Trophoblast cell (in vitro differentiated cells and primary cell): Measurements from ENCODE around the gene NOXA1.
A peak's percentile ranks its signal among the peaks of the same experiment; 100 is the strongest.

Experiments used
- DNase-seq, 2 donors: peaks; one replicate each; pipeline ENCODE4 v3.0.0-alpha.2; 2016
- H2AFZ ChIP-seq: 2 replicates; pipeline ENCODE4 v1.6.1; 2013; ENCODE audit warnings: low read length, moderate library complexity, mild to moderate bottlenecking; ENCODE audit not compliant: insufficient read depth, poor library complexity
- H2AK5ac ChIP-seq: 2 replicates; pipeline ENCODE4 v1.6.1; 2013; ENCODE audit warnings: mild to moderate bottlenecking, low read length
- H2BK120ac ChIP-seq: 2 replicates; pipeline ENCODE4 v1.6.1; 2013; ENCODE audit warnings: low read length, mild to moderate bottlenecking, moderate library complexity; ENCODE audit not compliant: insufficient read depth, poor library complexity
- H2BK12ac ChIP-seq: 2 replicates; pipeline ENCODE4 v1.6.1; 2013; ENCODE audit warnings: mild to moderate bottlenecking, low read length, moderate library complexity
- H2BK5ac ChIP-seq: 2 replicates; pipeline ENCODE4 v1.6.1; 2013; ENCODE audit warnings: low read length, low read depth, moderate library complexity, mild to moderate bottlenecking; ENCODE audit not compliant: poor library complexity
- H3K14ac ChIP-seq: 2 replicates; pipeline ENCODE4 v1.6.1; 2013; ENCODE audit warnings: mild to moderate bottlenecking, low read length
- H3K18ac ChIP-seq: 2 replicates; pipeline ENCODE4 v1.6.1; 2013; ENCODE audit warnings: mild to moderate bottlenecking, low read length
- H3K23ac ChIP-seq: 2 replicates; pipeline ENCODE4 v1.6.1; 2013; ENCODE audit warnings: low read length
- H3K27ac ChIP-seq: 2 replicates; pipeline ENCODE4 v1.5.1; 2013; ENCODE audit warnings: low read depth, mild to moderate bottlenecking, inconsistent platforms, low read length, moderate library complexity
- H3K27me3 ChIP-seq: 2 replicates; pipeline ENCODE4 v1.6.1; 2013; ENCODE audit warnings: inconsistent platforms, mild to moderate bottlenecking, low read length, moderate library complexity; ENCODE audit not compliant: insufficient read depth
- H3K36me3 ChIP-seq, 2 experiments: 1 replicate in 1 of 2; 2 replicates in 1 of 2; pipeline ENCODE4 v1.6.1; 2013; ENCODE audit warnings: low read length in 2 of 2, mild to moderate bottlenecking in 2 of 2, moderate library complexity in 1 of 2; ENCODE audit not compliant: insufficient read depth in 2 of 2, control insufficient read depth in 1 of 2
- H3K4ac ChIP-seq: 2 replicates; pipeline ENCODE4 v1.6.1; 2013; ENCODE audit warnings: low read depth, mild to moderate bottlenecking, low read length, moderate library complexity
- H3K4me1 ChIP-seq, 2 experiments: 1 replicate in 1 of 2; 2 replicates in 1 of 2; pipeline ENCODE4 v1.6.1; 2013; ENCODE audit warnings: low read length in 2 of 2, mild to moderate bottlenecking in 2 of 2, moderate library complexity in 1 of 2; ENCODE audit not compliant: insufficient read depth in 2 of 2, control insufficient read depth in 1 of 2
- H3K4me2 ChIP-seq: 2 replicates; pipeline ENCODE4 v1.6.1; 2013; ENCODE audit warnings: inconsistent platforms, mild to moderate bottlenecking, low read length, moderate library complexity
- H3K4me3 ChIP-seq: 2 replicates; pipeline ENCODE4 v1.5.1; 2013; ENCODE audit warnings: mild to moderate bottlenecking, low read depth, low read length, inconsistent platforms
- H3K79me1 ChIP-seq: one replicate; pipeline ENCODE4 v1.6.1; 2013; ENCODE audit warnings: low read length
- H3K79me2 ChIP-seq: 2 replicates; pipeline ENCODE4 v1.6.1; 2013; ENCODE audit warnings: low read length, mild to moderate bottlenecking; ENCODE audit not compliant: control insufficient read depth, insufficient read depth, poor library complexity
- H3K9ac ChIP-seq: 2 replicates; pipeline ENCODE4 v1.6.1; 2013; ENCODE audit warnings: mild to moderate bottlenecking, low read length
- H3K9me3 ChIP-seq: 2 replicates; pipeline ENCODE4 v1.6.1; 2013; ENCODE audit warnings: low read depth, mild to moderate bottlenecking, control low read depth, inconsistent platforms, low read length; ENCODE audit not compliant: insufficient read depth
- H4K12ac ChIP-seq: 2 replicates; pipeline ENCODE4 v1.6.1; 2013; ENCODE audit warnings: low read depth, mild to moderate bottlenecking, low read length, moderate library complexity
- H4K8ac ChIP-seq: 2 replicates; pipeline ENCODE4 v1.6.1; 2013; ENCODE audit warnings: low read depth, mild to moderate bottlenecking, low read length, moderate library complexity
- H4K91ac ChIP-seq: one replicate; pipeline ENCODE4 v1.6.1; 2013; ENCODE audit warnings: low read depth, mild to moderate bottlenecking, low read length, moderate library complexity
- WGBS: extraction: QIAGEN DNeasy Blood & Tissue Kit; methylation state at CpG from one replicate; pipeline ENCODE4 v1.1.7; 2013; ENCODE audit warnings: missing lambda C conversion rate; ENCODE audit not compliant: insufficient read length, insufficient coverage; ENCODE audit errors: extremely low coverage; 5-methylcytosine and 5-hydroxymethylcytosine counted together

NOXA1 gene

GRCh38 chr9:137476856-137477255 lies 53.7 kb downstream of the NOXA1 start:
- H4K91ac ChIP-seq: no peak overlapping the region
- H3K4ac ChIP-seq: no peak overlapping the region
- WGBS: no CpG with 5 or more reads among the region's 11 CpGs
- H2BK5ac ChIP-seq: no peak overlapping the region
- no peak overlapping the region for H3K18ac ChIP-seq
- no peak overlapping the region for H2AFZ ChIP-seq
- H3K23ac ChIP-seq: no peak overlapping the region
- no peak overlapping the region for H3K14ac ChIP-seq
- no peak overlapping the region for H4K8ac ChIP-seq
- H2BK12ac ChIP-seq: no peak overlapping the region
- H3K9me3 ChIP-seq: peaks cover 9% of the 10 kb centered on the region
- peaks cover 11 to 12% of the 10 kb centered on the region in 2 experiments for H3K4me1 ChIP-seq
- no peaks in the 10 kb centered on the region for H3K79me1 ChIP-seq
- peaks cover 2% of the 10 kb centered on the region for H3K27me3 ChIP-seq
- no peak overlapping the region for H3K27ac ChIP-seq
- DNase-seq: no peak
- H3K36me3 ChIP-seq: no peaks in the 10 kb centered on the region
- H2AK5ac ChIP-seq: no peak overlapping the region
- H3K79me2 ChIP-seq: no peaks in the 10 kb centered on the region
- no peak overlapping the region for H2BK120ac ChIP-seq
- H3K9ac ChIP-seq: no peak overlapping the region
- H3K4me2 ChIP-seq: no peak overlapping the region
- no peak overlapping the region for H3K4me3 ChIP-seq
- H4K12ac ChIP-seq: no peak overlapping the region

GRCh38 chr9:137477778-137478612 lies 54.8 kb downstream of the NOXA1 start:
- Histone ChIP-seq H3K4me1 (peaks cover 16 to 18% of the 10 kb centered on the region in 2 experiments), H3K9me3 (peaks cover 9% of the 10 kb centered on the region), H3K4me3 (no peak overlapping the region), H3K27ac (no peak overlapping the region), H2BK120ac (no peak overlapping the region), H2BK5ac (no peak overlapping the region), H3K36me3 (no peaks in the 10 kb centered on the region), H4K8ac (no peak overlapping the region), H3K4ac (no peak overlapping the region), H3K14ac (no peak overlapping the region), H3K4me2 (no peak overlapping the region), H3K27me3 (peaks cover 2% of the 10 kb centered on the region), H3K79me2 (no peaks in the 10 kb centered on the region), H2AK5ac (no peak overlapping the region), H2BK12ac (no peak overlapping the region), H3K23ac (no peak overlapping the region), H4K12ac (no peak overlapping the region), H3K18ac (no peak overlapping the region), H3K79me1 (no peaks in the 10 kb centered on the region), H2AFZ (no peak overlapping the region), H4K91ac (no peak overlapping the region), H3K9ac (no peak overlapping the region)
- no CpG with 5 or more reads among the region's 29 CpGs for WGBS
- DNase-seq: no peak

GRCh38 chr9:137478613-137478961 lies 55.4 kb downstream of the NOXA1 start:
- Histone ChIP-seq H3K4ac (no peak overlapping the region), H2BK12ac (no peak overlapping the region), H3K27ac (no peak overlapping the region), H3K79me2 (no peaks in the 10 kb centered on the region), H3K9ac (no peak overlapping the region), H2BK120ac (no peak overlapping the region), H4K8ac (no peak overlapping the region), H4K91ac (no peak overlapping the region), H2BK5ac (no peak overlapping the region), H3K79me1 (no peaks in the 10 kb centered on the region), H3K14ac (no peak overlapping the region), H3K9me3 (peaks cover 8% of the 10 kb centered on the region), H2AK5ac (no peak overlapping the region), H3K18ac (no peak overlapping the region), H3K27me3 (peaks cover 2% of the 10 kb centered on the region), H3K4me1 (peaks cover 16 to 18% of the 10 kb centered on the region in 2 experiments), H2AFZ (no peak overlapping the region), H3K23ac (no peak overlapping the region), H3K4me3 (no peak overlapping the region), H4K12ac (no peak overlapping the region), H3K36me3 (no peaks in the 10 kb centered on the region), H3K4me2 (no peak overlapping the region)
- no CpG with 5 or more reads among the region's 11 CpGs for WGBS
- DNase-seq: no peak

- H3K4me2 ChIP-seq: no peak overlapping the region
- no peak overlapping the region for H4K91ac ChIP-seq
- no peaks in the 10 kb centered on the region for H3K36me3 ChIP-seq
- H3K23ac ChIP-seq: no peak overlapping the region
- no peak overlapping the region for H2AFZ ChIP-seq
- no peak overlapping the region for H3K9ac ChIP-seq
- no peaks in the 10 kb centered on the region for H3K79me2 ChIP-seq
- H3K4me1 ChIP-seq: peaks cover 16 to 18% of the 10 kb centered on the region in 2 experiments
- H3K4me3 ChIP-seq: no peak overlapping the region
- H2BK5ac ChIP-seq: no peak overlapping the region
- H4K8ac ChIP-seq: no peak overlapping the region
- H2BK120ac ChIP-seq: no peak overlapping the region
- no peak overlapping the region for H4K12ac ChIP-seq
- WGBS: no CpG with 5 or more reads among the region's 36 CpGs
- no peak overlapping the region for H2BK12ac ChIP-seq
- no peaks in the 10 kb centered on the region for H3K79me1 ChIP-seq
- H3K27ac ChIP-seq: no peak overlapping the region
- H2AK5ac ChIP-seq: no peak overlapping the region
- no peak overlapping the region for H3K14ac ChIP-seq
- H3K18ac ChIP-seq: no peak overlapping the region
- no peak overlapping the region for H3K4ac ChIP-seq
- H3K27me3 ChIP-seq: peaks cover 2% of the 10 kb centered on the region
- peak; percentile 95 to 97 for DNase-seq
- peaks cover 4% of the 10 kb centered on the region for H3K9me3 ChIP-seq
These were observed 56.0 kb downstream of the NOXA1 start for GRCh38 chr9:137478962-137479861.
